Keratinocyte (primary cell): ENCODE results near the gene CORO7.

Experiments used
- EZH2 ChIP-seq: IDR thresholded peaks from one replicate; pipeline ENCODE4 v1.6.1; 2012; ENCODE audit warnings: inconsistent platforms, mild to moderate bottlenecking, low read length, moderate library complexity
- TF ChIP-seq, protein P1 (sequence below), 3 experiments: IDR thresholded peaks in 1 of 3; conservative IDR thresholded peaks in 1 of 3; optimal IDR thresholded peaks in 1 of 3; 2 replicates in 2 of 3; 3 replicates in 1 of 3; pipeline versions ENCODE3 to v1.5.1; 2011; ENCODE audit warnings: low read length in 3 of 3, mild to moderate bottlenecking in 3 of 3, moderate library complexity in 2 of 3, control low read depth in 1 of 3, inconsistent platforms in 1 of 3; ENCODE audit not compliant: insufficient read depth in 2 of 3; ENCODE audit errors: extremely low read depth in 1 of 3

DNA sequence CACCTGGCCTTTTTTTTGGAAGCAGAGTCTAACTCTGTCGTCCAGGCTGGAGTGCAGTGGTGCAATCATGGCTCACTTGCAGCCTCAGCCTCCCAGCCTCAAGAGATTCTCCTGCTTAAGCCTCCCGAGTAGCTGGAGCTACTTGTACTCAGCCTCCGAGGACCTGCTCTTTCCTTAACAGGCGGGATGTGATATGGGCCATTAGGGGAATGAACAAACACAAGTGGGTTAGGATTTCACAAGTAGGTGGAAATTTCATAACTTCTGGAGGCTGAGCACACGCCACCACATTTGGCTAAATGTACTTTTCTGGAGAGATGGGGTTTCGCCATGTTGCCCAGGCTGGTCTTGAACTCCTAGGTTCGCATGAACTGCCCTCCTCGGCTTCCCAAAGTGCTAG is 69.4 kb downstream of the CORO7 start:
- TF ChIP-seq, protein P1, sequence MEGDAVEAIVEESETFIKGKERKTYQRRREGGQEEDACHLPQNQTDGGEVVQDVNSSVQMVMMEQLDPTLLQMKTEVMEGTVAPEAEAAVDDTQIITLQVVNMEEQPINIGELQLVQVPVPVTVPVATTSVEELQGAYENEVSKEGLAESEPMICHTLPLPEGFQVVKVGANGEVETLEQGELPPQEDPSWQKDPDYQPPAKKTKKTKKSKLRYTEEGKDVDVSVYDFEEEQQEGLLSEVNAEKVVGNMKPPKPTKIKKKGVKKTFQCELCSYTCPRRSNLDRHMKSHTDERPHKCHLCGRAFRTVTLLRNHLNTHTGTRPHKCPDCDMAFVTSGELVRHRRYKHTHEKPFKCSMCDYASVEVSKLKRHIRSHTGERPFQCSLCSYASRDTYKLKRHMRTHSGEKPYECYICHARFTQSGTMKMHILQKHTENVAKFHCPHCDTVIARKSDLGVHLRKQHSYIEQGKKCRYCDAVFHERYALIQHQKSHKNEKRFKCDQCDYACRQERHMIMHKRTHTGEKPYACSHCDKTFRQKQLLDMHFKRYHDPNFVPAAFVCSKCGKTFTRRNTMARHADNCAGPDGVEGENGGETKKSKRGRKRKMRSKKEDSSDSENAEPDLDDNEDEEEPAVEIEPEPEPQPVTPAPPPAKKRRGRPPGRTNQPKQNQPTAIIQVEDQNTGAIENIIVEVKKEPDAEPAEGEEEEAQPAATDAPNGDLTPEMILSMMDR (optimal IDR thresholded peaks at IDR 0.05 in 1 of 3, IDR thresholded peaks at IDR 0.05 in 1 of 3, conservative IDR thresholded peaks at IDR 0.05 in 1 of 3; ENCODE audit: extremely low read depth in 1 of 3, insufficient read depth in 2 of 3, low read length in 3 of 3), result no peak
- TF ChIP-seq EZH2, result no peak
